Lower lobe of right lung (tissue), 2 donors: Measurements from ENCODE around the gene TIMM8A. TPM values are rescaled to one million over a fixed set of nuclear protein-coding genes. Genes with fewer than 3 reads are reported as not detected.
"Not testable (repeated sequence)": the region's sequence is repeated elsewhere in the genome, so short reads cannot be mapped to it uniquely, and the experiment has no call there.

Experiments
- ATAC-seq, 2 donors: fragments of 200-7000 bp; cut with Tn5 transposase; one replicate each; pipeline ENCODE4 v1.9.1; 2020 to 2022; ENCODE audit warnings: mild to moderate bottlenecking in 2 of 2, moderate library complexity in 2 of 2
- DNase-seq: peaks from one replicate; pipeline ENCODE4 v3.0.0-alpha.2; 2020
- H3K27ac ChIP-seq: fragments of 200-600 bp; one replicate; pipeline ENCODE4 v1.8.0; 2022
- H3K27me3 ChIP-seq: fragments of 200-600 bp; one replicate; pipeline ENCODE4 v1.8.0; 2022; ENCODE audit warnings: low read depth
- H3K36me3 ChIP-seq: fragments of 200-600 bp; one replicate; pipeline ENCODE4 v1.8.0; 2022; ENCODE audit warnings: mild to moderate bottlenecking
- H3K4me1 ChIP-seq: fragments of 200-600 bp; one replicate; pipeline ENCODE4 v1.8.0; 2022
- H3K4me3 ChIP-seq: fragments of 200-600 bp; one replicate; pipeline ENCODE4 v1.8.0; 2022; ENCODE audit warnings: mild to moderate bottlenecking
- H3K9me3 ChIP-seq: fragments of 200-600 bp; one replicate; pipeline ENCODE4 v1.8.0; 2022
- CTCF ChIP-seq: fragments of 200-600 bp; IDR thresholded peaks from one replicate; pipeline ENCODE4 v1.8.0; 2022; ENCODE audit warnings: antibody characterized with exemption, mild to moderate bottlenecking
- intact Hi-C: fragments of 100-400 bp; cut with DNase I; formaldehyde crosslinking; loops from one replicate; pipeline ENCODE4 v1.11.0; 2022
- total RNA-seq: library from RNA; stranded (reverse); fragmentation: NEBNext Ultra II Directional; extraction: Animal tissue kit (Norgen Biotek cat#: 25700); gene quantifications from one replicate; pipeline ENCODE4 v1.2.1, GENCODE V29; 2021
- donor health status: DM: no; HTN: yes; CAD: no; lungs with severe emphysema.

The TIMM8A gene
- total RNA-seq, 1 donor from 2014 or later: 6.6 TPM

DNA sequence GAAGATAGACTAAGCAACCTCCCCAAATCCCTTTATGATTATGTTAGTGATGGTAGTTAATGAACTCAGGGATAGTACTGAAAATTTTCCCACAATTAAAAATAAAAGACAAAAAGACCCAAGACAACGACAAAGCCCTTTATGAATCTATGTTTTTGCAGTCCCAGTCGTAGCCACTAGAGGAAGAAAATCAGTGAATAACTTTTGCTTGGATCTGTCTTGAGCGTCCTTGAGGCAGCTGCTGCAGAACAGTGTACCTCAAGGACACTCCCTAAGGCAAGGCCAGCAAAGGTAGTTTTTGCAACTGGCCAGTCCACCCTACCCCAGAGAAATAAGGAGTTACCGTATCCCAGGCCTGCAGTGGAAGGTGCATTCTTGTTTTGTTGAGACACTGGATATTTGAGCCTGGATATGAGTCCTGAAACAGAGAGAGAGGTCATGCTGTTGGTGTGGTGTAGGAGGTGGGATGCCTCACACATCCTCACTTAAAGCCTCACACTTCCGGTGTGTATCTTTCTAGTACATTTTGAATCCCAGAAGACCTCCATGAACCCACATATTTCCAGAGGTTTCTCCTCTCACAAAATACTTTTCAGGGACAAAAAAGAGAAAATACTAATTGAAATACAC is 8.7 kb upstream of the TIMM8A start:
- H3K36me3 ChIP-seq: no peaks in the 10 kb centered on the region
- ATAC-seq (no peak), DNase-seq (no peak)
- no peaks in the 10 kb centered on the region for H3K9me3 ChIP-seq
- no peak overlapping the region for H3K27ac ChIP-seq
- H3K27me3 ChIP-seq: no peaks in the 10 kb centered on the region
- H3K4me1 ChIP-seq: no peaks in the 10 kb centered on the region
- TF ChIP-seq CTCF: no peak
- no peak overlapping the region for H3K4me3 ChIP-seq
- intact Hi-C loops: no loop called here

DNA sequence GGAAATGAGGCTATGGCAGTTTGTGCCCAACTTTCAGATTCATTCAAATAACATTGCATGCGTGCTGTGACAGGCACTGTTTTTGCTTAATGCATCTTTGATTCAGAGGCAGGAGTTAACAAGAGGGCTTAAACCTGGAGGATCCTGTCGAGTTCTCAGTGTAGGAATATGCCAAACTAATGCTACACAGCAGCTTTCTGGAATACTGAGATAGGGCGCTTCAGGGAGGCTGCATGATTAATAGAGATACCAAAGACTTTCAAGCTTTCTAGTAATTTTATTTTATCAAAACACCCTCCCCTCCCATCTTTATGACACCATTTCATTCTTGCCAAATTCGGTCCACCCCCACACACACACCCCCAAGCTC is 636 bp upstream of the TIMM8A start:
- ATAC-seq: no peak

GRCh38 chrX:101347859-101348451 is 587 bp downstream of the TIMM8A start:
- TF ChIP-seq CTCF: no peak
- no peak for DNase-seq
- Histone ChIP-seq H3K27me3 (no peaks in the 10 kb centered on the region), H3K4me1 (no peaks in the 10 kb centered on the region), H3K4me3 (peak overlapping the region; percentile 67), H3K27ac (peak overlapping the region; percentile 81), H3K9me3 (no peaks in the 10 kb centered on the region), H3K36me3 (no peaks in the 10 kb centered on the region)
- intact Hi-C loops: no loop called here
- peak; percentile 30 to 35 for ATAC-seq

More for the DNA sequence above, 636 bp upstream of the TIMM8A start:
- intact Hi-C loops: no loop called here
- H3K4me1 ChIP-seq: no peaks in the 10 kb centered on the region
- H3K4me3 ChIP-seq: peak overlapping the region; percentile 67
- DNase-seq: no peak
- no peak for TF ChIP-seq CTCF
- H3K9me3 ChIP-seq: no peaks in the 10 kb centered on the region
- no peaks in the 10 kb centered on the region for H3K27me3 ChIP-seq
- H3K27ac ChIP-seq: no peak overlapping the region
- H3K36me3 ChIP-seq: no peaks in the 10 kb centered on the region

- ATAC-seq (no peak), DNase-seq (no peak)
- intact Hi-C loops: no loop called here
- no peaks in the 10 kb centered on the region for H3K27me3 ChIP-seq
- no peaks in the 10 kb centered on the region for H3K4me1 ChIP-seq
- H3K4me3 ChIP-seq: no peak overlapping the region
- no peaks in the 10 kb centered on the region for H3K36me3 ChIP-seq
- TF ChIP-seq CTCF: no peak
- H3K9me3 ChIP-seq: no peaks in the 10 kb centered on the region
- no peak overlapping the region for H3K27ac ChIP-seq
Measured at GRCh38 chrX:101337776-101338271, 10.7 kb downstream of the TIMM8A start.

DNA sequence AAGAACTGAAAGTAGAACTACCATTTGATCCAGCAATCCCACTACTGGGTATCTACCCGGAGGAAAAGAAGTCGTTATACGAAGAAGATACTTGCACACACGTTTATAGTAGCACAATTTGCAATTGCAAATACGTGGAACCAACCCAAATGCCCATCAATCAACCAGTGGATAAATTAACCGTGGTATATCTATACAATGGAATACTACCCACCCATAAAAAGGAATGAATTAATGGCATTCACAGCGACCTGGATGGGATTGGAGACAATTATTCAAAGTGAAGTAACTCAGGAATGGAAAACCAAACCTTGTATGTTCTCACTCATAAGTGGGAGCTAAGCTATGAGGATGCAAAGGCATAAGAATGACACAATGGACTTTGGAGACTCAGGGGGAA is 14.2 kb downstream of the TIMM8A start:
- H3K36me3 ChIP-seq, H3K4me3 ChIP-seq, H3K27me3 ChIP-seq, intact Hi-C loops, DNase-seq, ATAC-seq, H3K4me1 ChIP-seq, H3K9me3 ChIP-seq, H3K27ac ChIP-seq: not testable (repeated sequence)

DNA sequence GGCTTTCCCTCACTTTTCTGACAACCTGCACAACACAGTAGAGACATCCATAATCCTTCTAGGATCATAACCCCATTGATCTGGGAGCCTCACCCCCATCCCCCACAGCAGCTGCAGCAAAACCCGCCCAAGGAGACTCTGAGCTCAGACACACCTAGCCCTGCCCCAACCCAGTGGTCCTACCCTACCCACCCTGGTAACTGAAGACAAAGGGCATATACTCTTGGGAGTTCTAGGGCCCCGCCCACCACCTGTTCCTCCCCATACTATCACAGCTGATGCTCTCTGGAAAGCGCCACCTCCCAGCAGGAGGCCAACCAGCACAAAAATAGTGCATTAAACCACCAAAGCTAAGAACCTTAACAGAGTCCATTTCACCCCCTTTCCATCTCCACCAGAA is 21.9 kb downstream of the TIMM8A start:
- H3K36me3 ChIP-seq, intact Hi-C loops, H3K27me3 ChIP-seq, H3K4me1 ChIP-seq, H3K4me3 ChIP-seq, H3K27ac ChIP-seq, H3K9me3 ChIP-seq, ATAC-seq, DNase-seq: not testable (repeated sequence)
